Dermis microvascular lymphatic vessel endothelial cell (primary cell): ENCODE measurements around the gene SMARCC2. TPM values are rescaled to one million over a fixed set of nuclear protein-coding genes. Genes with fewer than 3 reads are reported as not detected.

Experiments used
- DNase-seq, 2 donors: peaks; one replicate each; pipeline versions ENCODE4 v3.0.0 to v3.0.0-alpha.2; 2010; ENCODE audit warnings: low read depth in 2 of 2
- total RNA-seq: library from RNA; depleted of rRNA; stranded (reverse); fragments of >200 nt; gene quantifications from 2 replicates; pipeline ENCODE4 v1.2.1, GENCODE V29; 2014

The SMARCC2 gene
- total RNA-seq, 1 donor from 2014 or later, result 32.6 TPM

GRCh38 chr12:56152756-56153677 lies 36.3 kb downstream of the SMARCC2 start:
- DNase-seq, result no peak

GRCh38 chr12:56152132-56152755 lies 37.0 kb downstream of the SMARCC2 start, which contains the start of gene MYL6B:
TSS of gene MYL6B (plus strand) at chr12:56152587. CDS start at chr12:56153919, 1,332 bp downstream.
- DNase-seq, result peak; percentile 78 to 93

- peak in 1 of 2 donors; percentile 34 for DNase-seq
Observed at GRCh38 chr12:56151672-56152131, 37.6 kb downstream of the SMARCC2 start.

- peak in 1 of 2 donors; percentile 41 for DNase-seq
Observed at GRCh38 chr12:56150563-56150962, 38.7 kb downstream of the SMARCC2 start.

- peak; percentile 86 to 92 for DNase-seq
Observed at GRCh38 chr12:56146492-56147460, 42.5 kb downstream of the SMARCC2 start.

GRCh38 chr12:56145217-56145616 lies 44.1 kb downstream of the SMARCC2 start:
- no peak for DNase-seq

GRCh38 chr12:56143870-56144269 lies 45.4 kb downstream of the SMARCC2 start:
- DNase-seq, result peak in 1 of 2 donors; percentile 79

GRCh38 chr12:56143217-56143616 lies 46.1 kb downstream of the SMARCC2 start:
- DNase-seq, result no peak

- DNase-seq, result no peak
Observed at GRCh38 chr12:56141946-56142784, 47.1 kb downstream of the SMARCC2 start.

- no peak for DNase-seq
Observed at GRCh38 chr12:56137853-56138571, 51.3 kb downstream of the SMARCC2 start.

- DNase-seq, result no peak
Observed at GRCh38 chr12:56134897-56135296, 54.4 kb downstream of the SMARCC2 start.

GRCh38 chr12:56130876-56131275 lies 58.4 kb downstream of the SMARCC2 start:
- no peak for DNase-seq

GRCh38 chr12:56129942-56130495 lies 59.3 kb downstream of the SMARCC2 start:
- no peak for DNase-seq

GRCh38 chr12:56129206-56129941 lies 59.9 kb downstream of the SMARCC2 start:
- DNase-seq, result peak in 1 of 2 donors; percentile 53

- DNase-seq, result peak in 1 of 2 donors; percentile 36
Observed at GRCh38 chr12:56128670-56129205, 60.5 kb downstream of the SMARCC2 start.

GRCh38 chr12:56127888-56128669 lies 61.2 kb downstream of the SMARCC2 start, which contains the start of gene ESYT1:
TSS of gene ESYT1 (plus strand) at chr12:56128267. CDS start at chr12:56128320, 53 bp downstream.
- DNase-seq, result peak; percentile 99 to 100

GRCh38 chr12:56127485-56127887 lies 61.8 kb downstream of the SMARCC2 start:
- DNase-seq, result no peak
